ENCODE measurements around the gene ZAR1. TPM values are rescaled to one million over a fixed set of nuclear protein-coding genes. Genes with fewer than 3 reads are reported as not detected.

Gene ZAR1
- total RNA-seq, 1 donor from 2014 or later: not detected

- no peaks in the 10 kb centered on the region for H3K4me1 Mint-ChIP-seq (ENCODE audit: unreplicated experiment)
- H3K27me3 Mint-ChIP-seq (ENCODE audit: unreplicated experiment): peaks cover 21% of the 10 kb centered on the region
- H3K27ac Mint-ChIP-seq (ENCODE audit: unreplicated experiment): no peak overlapping the region
- H3K9me3 Mint-ChIP-seq (ENCODE audit: unreplicated experiment): no peaks in the 10 kb centered on the region
- DNase-seq (ENCODE audit: low spot score): no peak
- H3K36me3 Mint-ChIP-seq (ENCODE audit: low read depth, unreplicated experiment): peaks cover 14% of the 10 kb centered on the region
- TF ChIP-seq CTCF (IDR thresholded peaks at IDR 0.05; ENCODE audit: unreplicated experiment): no peak
- H3K4me3 Mint-ChIP-seq (ENCODE audit: unreplicated experiment): no peak overlapping the region
These were observed 3.5 kb downstream of the ZAR1 start for GRCh38 chr4:48493452-48494100.

GRCh38 chr4:48495941-48496340, 5.9 kb downstream of the ZAR1 start:
- Mint-ChIP-seq H3K36me3 (ENCODE audit: low read depth, unreplicated experiment) (peaks cover 23% of the 10 kb centered on the region), H3K27ac (ENCODE audit: unreplicated experiment) (no peak overlapping the region), H3K9me3 (ENCODE audit: unreplicated experiment) (no peaks in the 10 kb centered on the region), H3K4me1 (ENCODE audit: unreplicated experiment) (no peaks in the 10 kb centered on the region), H3K4me3 (ENCODE audit: unreplicated experiment) (peak overlapping the region; percentile 11), H3K27me3 (ENCODE audit: unreplicated experiment) (peaks cover 17% of the 10 kb centered on the region)
- no peak for TF ChIP-seq CTCF (IDR thresholded peaks at IDR 0.05; ENCODE audit: unreplicated experiment)
- no peak for DNase-seq (ENCODE audit: low spot score)

- Mint-ChIP-seq H3K4me1 (ENCODE audit: unreplicated experiment) (no peaks in the 10 kb centered on the region), H3K27me3 (ENCODE audit: unreplicated experiment) (peaks cover 5% of the 10 kb centered on the region), H3K36me3 (ENCODE audit: low read depth, unreplicated experiment) (peaks cover 27% of the 10 kb centered on the region), H3K4me3 (ENCODE audit: unreplicated experiment) (no peak overlapping the region), H3K9me3 (ENCODE audit: unreplicated experiment) (no peaks in the 10 kb centered on the region), H3K27ac (ENCODE audit: unreplicated experiment) (no peak overlapping the region)
- no peak for DNase-seq (ENCODE audit: low spot score)
- no peak for TF ChIP-seq CTCF (IDR thresholded peaks at IDR 0.05; ENCODE audit: unreplicated experiment)
These were observed 8.8 kb downstream of the ZAR1 start for GRCh38 chr4:48498895-48499294.

- Mint-ChIP-seq H3K4me3 (ENCODE audit: unreplicated experiment) (no peak overlapping the region), H3K4me1 (ENCODE audit: unreplicated experiment) (no peaks in the 10 kb centered on the region), H3K9me3 (ENCODE audit: unreplicated experiment) (no peaks in the 10 kb centered on the region), H3K27ac (ENCODE audit: unreplicated experiment) (no peak overlapping the region), H3K36me3 (ENCODE audit: low read depth, unreplicated experiment) (peaks cover 22% of the 10 kb centered on the region), H3K27me3 (ENCODE audit: unreplicated experiment) (no peaks in the 10 kb centered on the region)
- DNase-seq (ENCODE audit: low spot score): no peak
- no peak for TF ChIP-seq CTCF (IDR thresholded peaks at IDR 0.05; ENCODE audit: unreplicated experiment)
These were observed 9.6 kb downstream of the ZAR1 start for GRCh38 chr4:48499551-48500066.

DNA sequence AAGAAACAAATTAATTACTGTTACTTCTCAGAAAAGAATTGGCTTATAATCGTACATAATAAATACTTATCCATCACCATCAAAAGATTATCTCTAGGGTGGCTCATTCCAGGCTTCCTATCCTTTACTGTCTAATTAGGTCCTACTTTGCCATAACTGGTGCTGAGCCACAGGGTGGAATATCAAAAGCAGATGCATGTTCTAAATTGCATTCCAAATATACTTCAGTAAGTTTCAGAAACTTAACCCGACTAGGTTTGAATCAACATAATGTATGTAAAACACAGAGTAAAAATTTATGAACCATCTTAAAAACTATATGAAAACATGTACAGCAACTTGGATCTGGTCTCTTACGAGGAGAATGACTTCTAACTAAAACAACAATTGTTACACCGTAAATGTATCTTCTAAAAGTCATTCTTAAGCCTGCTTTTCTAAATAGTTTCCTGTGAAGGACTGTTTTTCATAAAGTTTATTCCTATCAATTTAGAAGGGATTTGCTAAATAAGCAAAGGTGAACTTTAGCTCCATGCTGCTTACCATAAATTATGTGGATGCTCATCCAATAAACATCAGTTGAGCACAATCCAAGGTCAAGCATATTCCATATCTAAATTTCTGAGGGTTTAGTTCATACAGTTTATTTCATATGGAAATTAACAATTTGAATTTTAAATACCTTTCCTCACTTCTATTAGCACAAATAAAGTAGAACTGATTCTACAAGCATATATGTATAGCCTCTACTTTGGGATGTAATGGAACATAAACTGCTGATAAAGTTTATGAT, 13.4 kb downstream of the ZAR1 start:
- Mint-ChIP-seq H3K27ac (ENCODE audit: unreplicated experiment) (no peak overlapping the region), H3K9me3 (ENCODE audit: unreplicated experiment) (no peaks in the 10 kb centered on the region), H3K27me3 (ENCODE audit: unreplicated experiment) (no peaks in the 10 kb centered on the region), H3K36me3 (ENCODE audit: low read depth, unreplicated experiment) (peaks cover 23% of the 10 kb centered on the region), H3K4me3 (ENCODE audit: unreplicated experiment) (no peak overlapping the region), H3K4me1 (ENCODE audit: unreplicated experiment) (no peaks in the 10 kb centered on the region)
- DNase-seq (ENCODE audit: low spot score): no peak
- no peak for TF ChIP-seq CTCF (IDR thresholded peaks at IDR 0.05; ENCODE audit: unreplicated experiment)

All from endothelial cell (in vitro differentiated cells).